Activated CD4-positive, alpha-beta T cell treated with anti-CD3 and anti-CD28 coated beads, Interleukin-2, amount 50 U/mL, for 48 hours (primary cell): ENCODE measurements around the gene SLC9C1.

ENCODE experiments used
- DNase-seq, 2 experiments: peaks; one replicate each; pipeline ENCODE4 v3.0.0-alpha.2; 2020

The SLC9C1 gene

GRCh38 chr3:112129925-112130637, 163.9 kb downstream of the SLC9C1 start:
- no peak for DNase-seq

GRCh38 chr3:112128843-112129727, 164.9 kb downstream of the SLC9C1 start:
- DNase-seq = peak; percentile 28 to 44

GRCh38 chr3:112127522-112128494, 166.2 kb downstream of the SLC9C1 start:
- DNase-seq = no peak

GRCh38 chr3:112126511-112126911, 167.5 kb downstream of the SLC9C1 start:
- DNase-seq = no peak

GRCh38 chr3:112124907-112125607, 169.0 kb downstream of the SLC9C1 start:
- no peak for DNase-seq

GRCh38 chr3:112123548-112123947, 170.5 kb downstream of the SLC9C1 start:
- no peak for DNase-seq

GRCh38 chr3:112122870-112123269, 171.1 kb downstream of the SLC9C1 start:
- no peak for DNase-seq

- DNase-seq = no peak
These were observed 172.2 kb downstream of the SLC9C1 start for GRCh38 chr3:112121577-112122547.

GRCh38 chr3:112119962-112120836, 173.8 kb downstream of the SLC9C1 start:
- DNase-seq = no peak

- DNase-seq = no peak
These were observed 176.0 kb downstream of the SLC9C1 start for GRCh38 chr3:112117841-112118571.

- no peak for DNase-seq
These were observed 176.6 kb downstream of the SLC9C1 start for GRCh38 chr3:112117415-112117814.

- DNase-seq = no peak
These were observed 177.2 kb downstream of the SLC9C1 start for GRCh38 chr3:112116748-112117186.

- no peak for DNase-seq
These were observed 178.1 kb downstream of the SLC9C1 start for GRCh38 chr3:112115806-112116383.

GRCh38 chr3:112115161-112115739, 178.8 kb downstream of the SLC9C1 start:
- no peak for DNase-seq

GRCh38 chr3:112114576-112115160, 179.3 kb downstream of the SLC9C1 start:
- no peak for DNase-seq

GRCh38 chr3:112111785-112112402, 182.1 kb downstream of the SLC9C1 start:
- peak; percentile 48 to 63 for DNase-seq

GRCh38 chr3:112109322-112109721, 184.7 kb downstream of the SLC9C1 start:
- no peak for DNase-seq
